Left lung (tissue), 10 donors: ENCODE measurements around the gene ARHGAP8. TPM values are rescaled to one million over a fixed set of nuclear protein-coding genes. Genes with fewer than 3 reads are reported as not detected.

Source experiments
- ATAC-seq: fragments of 200-7000 bp; cut with Tn5 transposase; one replicate; pipeline ENCODE4 v1.9.1; 2020; ENCODE audit warnings: moderate library complexity
- DNase-seq, 4 donors: peaks; one replicate each; pipeline ENCODE4 v3.0.0-alpha.2; 2013 to 2020
- H3K27ac ChIP-seq, 2 donors: fragments of 200-600 bp; sonication (generic) in 1 of 2; one replicate each; pipeline versions ENCODE4 v1.5.0 to v1.8.0; 2020 to 2021
- H3K27me3 ChIP-seq, 2 donors: fragments of 200-600 bp; sonication (generic) in 1 of 2; one replicate each; pipeline versions ENCODE4 v1.5.0 to v1.8.0; 2020 to 2021
- H3K36me3 ChIP-seq, 2 donors: fragments of 200-600 bp; sonication (generic) in 1 of 2; one replicate each; pipeline versions ENCODE4 v1.5.0 to v1.8.0; 2020 to 2021
- H3K4me1 ChIP-seq, 2 donors: fragments of 200-600 bp; one replicate each; pipeline ENCODE4 v1.8.0; 2021
- H3K4me3 ChIP-seq, 2 donors: fragments of 200-600 bp; sonication (generic) in 1 of 2; one replicate each; pipeline versions ENCODE4 v1.5.0 to v1.8.0; 2020 to 2021; ENCODE audit warnings: mild to moderate bottlenecking in 1 of 2
- H3K9me3 ChIP-seq, 2 donors: fragments of 200-600 bp; sonication (generic) in 1 of 2; one replicate each; pipeline versions ENCODE4 v1.5.0 to v1.8.0; 2020 to 2021
- CTCF ChIP-seq, 2 donors: fragments of 200-600 bp; sonication (generic) in 1 of 2; IDR thresholded peaks; one replicate each; pipeline versions ENCODE4 v1.5.0 to v1.8.0; 2021; ENCODE audit warnings: antibody characterized with exemption in 2 of 2
- intact Hi-C, 2 donors: fragments of 100-400 bp; cut with DNase I; formaldehyde crosslinking; loops; one replicate each; pipeline versions ENCODE4 v1.11.2 to v1.14.2; 2022
- polyA plus RNA-seq, 6 donors: library from polyadenylated mRNA; unstranded; fragments of 120-200 nt; gene quantifications; one replicate each; pipeline ENCODE4 v1.2.1, GENCODE V29; 2013; ENCODE audit not compliant: insufficient read length in 6 of 6
- total RNA-seq, 2 donors: library from RNA; stranded (reverse); fragmentation: NEBNext Ultra II Directional; extraction: Animal tissue kit (Norgen Biotek cat#: 25700); gene quantifications; one replicate each; pipeline ENCODE4 v1.2.1, GENCODE V29; 2021
- donor health status: DM: no; HTN: yes; CAD: no.
- donor health status: DM: no; HTN: no; CAD: no.

The ARHGAP8 gene
- total and polyA plus RNA-seq, 8 donors: 18.3 to 47.0 (median 35.0) TPM

DNA sequence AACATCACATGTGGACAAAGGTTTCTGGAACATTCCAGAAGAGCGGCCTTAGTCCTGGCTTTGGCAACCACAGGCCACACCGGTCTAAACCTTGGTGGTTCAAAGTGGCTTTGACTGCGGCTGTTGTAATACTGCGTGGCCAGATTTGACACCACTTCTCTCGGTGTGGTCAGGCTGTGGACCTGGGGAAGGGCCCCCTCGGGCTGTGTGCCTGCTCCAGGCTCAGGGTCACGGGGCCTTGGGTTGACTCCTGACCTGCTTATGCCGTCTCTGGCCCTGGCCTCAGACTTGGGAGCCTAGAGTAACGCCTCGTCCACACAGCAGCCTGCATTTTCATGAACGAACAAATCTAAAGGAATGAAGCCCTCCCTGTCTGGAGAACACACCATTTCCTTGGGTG, 139.4 kb downstream of the ARHGAP8 start:
- DNase-seq (no peak), ATAC-seq (no peak)
- no peaks in the 10 kb centered on the region for H3K4me1 ChIP-seq
- peaks cover 0 to 10% of the 10 kb centered on the region in 2 donors for H3K27me3 ChIP-seq
- H3K4me3 ChIP-seq: no peak overlapping the region
- no peak for TF ChIP-seq CTCF (IDR thresholded peaks at IDR 0.05)
- no peaks in the 10 kb centered on the region for H3K36me3 ChIP-seq
- H3K9me3 ChIP-seq: no peaks in the 10 kb centered on the region
- H3K27ac ChIP-seq: no peak overlapping the region
- intact Hi-C loops: no loop called here

GRCh38 chr22:44892243-44892642, 139.9 kb downstream of the ARHGAP8 start:
- ATAC-seq: no peak

GRCh38 chr22:44892803-44893730, 140.7 kb downstream of the ARHGAP8 start:
- no peaks in the 10 kb centered on the region for H3K36me3 ChIP-seq
- DNase-seq (no peak), ATAC-seq (no peak)
- no peaks in the 10 kb centered on the region for H3K4me1 ChIP-seq
- no peaks in the 10 kb centered on the region for H3K9me3 ChIP-seq
- no peak overlapping the region for H3K27ac ChIP-seq
- H3K4me3 ChIP-seq: no peak overlapping the region
- peaks cover 0 to 10% of the 10 kb centered on the region in 2 donors for H3K27me3 ChIP-seq
- intact Hi-C loops: no loop called here
- TF ChIP-seq CTCF (IDR thresholded peaks at IDR 0.05): no peak

More at GRCh38 chr22:44892243-44892642, 139.9 kb downstream of the ARHGAP8 start:
- Histone ChIP-seq H3K4me1 (no peaks in the 10 kb centered on the region), H3K27me3 (peaks cover 0 to 10% of the 10 kb centered on the region in 2 donors), H3K4me3 (no peak overlapping the region), H3K36me3 (no peaks in the 10 kb centered on the region), H3K9me3 (no peaks in the 10 kb centered on the region), H3K27ac (no peak overlapping the region)
- no peak for TF ChIP-seq CTCF (IDR thresholded peaks at IDR 0.05)
- DNase-seq: no peak
- intact Hi-C loops: no loop called here

DNA sequence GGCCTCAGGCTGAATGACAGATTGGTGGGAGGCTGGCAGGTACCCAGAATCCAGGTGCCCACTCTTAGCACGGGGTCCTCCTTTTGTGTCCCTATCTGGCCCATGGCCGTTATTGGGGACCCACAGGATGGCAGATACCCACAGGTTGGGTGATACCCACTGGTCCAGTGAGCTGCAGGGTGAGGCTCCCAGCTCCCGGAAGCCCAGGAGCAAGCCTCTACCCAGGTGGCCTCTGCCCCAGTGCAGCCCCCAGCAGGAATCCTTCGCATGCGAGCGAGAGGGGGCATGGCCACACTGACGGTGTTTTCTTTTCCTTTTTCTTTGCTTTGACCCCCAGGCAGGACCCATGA, 141.3 kb downstream of the ARHGAP8 start:
- peaks cover 0 to 10% of the 10 kb centered on the region in 2 donors for H3K27me3 ChIP-seq

More for the DNA sequence above, 141.3 kb downstream of the ARHGAP8 start:
- no peak for TF ChIP-seq CTCF (IDR thresholded peaks at IDR 0.05)
- Histone ChIP-seq H3K27ac (no peak overlapping the region), H3K4me1 (no peaks in the 10 kb centered on the region), H3K4me3 (no peak overlapping the region), H3K9me3 (no peaks in the 10 kb centered on the region), H3K36me3 (no peaks in the 10 kb centered on the region)
- ATAC-seq (no peak), DNase-seq (no peak)
- intact Hi-C loops: no loop called here
